ENCODE results near the gene ZNF790. TPM values are rescaled to one million over a fixed set of nuclear protein-coding genes. Genes with fewer than 3 reads are reported as not detected.

Gene ZNF790
- 1 to 10 TPM in 2 of 4 donors, under 1 TPM in 1, not detected in 1; 0.60 to 5.1 (median 4.8) TPM for total RNA-seq

GRCh38 chr19:36837906-36838783 lies at the start of gene ZNF790:
Gene ZNF790, minus strand, starts transcription at chr19:36838387. Its CDS starts 12,768 bp downstream, at chr19:36825619.
- 0 to 2% methylated on average over 6 to 41 of the region's 56 CpGs for WGBS, 2 donors (ENCODE audit: low coverage in 1 of 2)
- peak within 1 kb of the TSS; percentile 69 to 84 (median 74) for H3K4me3 ChIP-seq
- H3K27me3 ChIP-seq = no peaks in the 10 kb centered on the region
- peaks cover 30 to 36% of the 10 kb centered on the region in 2 donors for H3K9me3 ChIP-seq
- peaks cover 0 to 9% (median 9%) of the 10 kb centered on the region in 4 donors for H3K4me1 ChIP-seq
- in situ Hi-C loops (cut with MboI; ENCODE audit: low pct_ligation_motif_present in 1 of 4, low pct_unique_long_range_greater_than_20kb in 1 of 4, low sequenced_read_pairs in 3 of 4) = no loop called here
- peak within 1 kb of the TSS; percentile 89 to 92 (median 90) for H3K27ac ChIP-seq
- H3K36me3 ChIP-seq = peaks cover 0 to 24% (median 4%) of the 10 kb centered on the region in 4 donors
- peak in 2 of 3 donors; percentile 17 to 48 for TF ChIP-seq POLR2AphosphoS5 (IDR thresholded peaks at IDR 0.05)
- TF ChIP-seq CTCF (IDR thresholded peaks at IDR 0.05) = no peak
- peak; percentile 51 for TF ChIP-seq POLR2A (IDR thresholded peaks at IDR 0.05)
- TF ChIP-seq EP300 (IDR thresholded peaks at IDR 0.05; ENCODE audit: low read depth) = no peak
- DNase-seq = peak; percentile 88
- intact Hi-C loops (cut with DNase I; ENCODE audit: low total_unique reads) = no loop called here

DNA sequence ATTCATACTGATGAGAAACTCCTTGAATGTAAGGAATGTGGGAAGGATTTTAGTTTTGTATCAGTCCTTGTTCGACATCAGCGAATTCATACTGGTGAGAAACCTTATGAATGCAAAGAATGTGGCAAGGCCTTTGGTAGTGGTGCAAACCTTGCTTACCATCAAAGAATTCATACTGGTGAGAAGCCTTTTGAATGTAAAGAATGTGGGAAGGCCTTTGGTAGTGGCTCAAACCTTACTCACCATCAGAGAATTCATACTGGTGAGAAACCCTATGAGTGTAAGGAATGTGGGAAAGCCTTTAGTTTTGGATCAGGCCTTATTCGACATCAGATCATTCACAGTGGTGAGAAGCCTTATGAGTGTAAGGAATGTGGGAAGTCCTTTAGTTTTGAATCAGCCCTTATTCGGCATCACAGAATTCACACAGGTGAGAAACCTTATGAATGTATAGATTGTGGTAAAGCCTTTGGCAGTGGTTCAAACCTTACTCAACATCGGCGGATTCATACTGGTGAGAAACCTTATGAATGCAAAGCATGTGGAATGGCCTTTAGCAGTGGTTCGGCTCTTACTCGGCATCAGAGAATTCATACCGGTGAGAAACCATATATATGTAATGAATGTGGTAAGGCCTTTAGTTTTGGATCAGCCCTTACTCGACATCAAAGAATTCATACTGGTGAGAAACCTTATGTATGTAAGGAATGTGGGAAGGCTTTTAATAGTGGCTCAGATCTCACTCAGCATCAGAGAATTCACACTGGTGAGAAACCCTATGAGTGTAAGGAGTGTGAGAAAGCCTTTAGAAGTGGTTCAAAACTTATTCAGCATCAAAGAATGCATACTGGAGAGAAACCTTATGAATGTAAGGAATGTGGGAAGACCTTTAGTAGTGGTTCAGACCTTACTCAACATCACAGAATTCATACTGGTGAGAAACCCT lies 39.1 kb upstream of the ZNF790 start:
- TF ChIP-seq CTCF (IDR thresholded peaks at IDR 0.05) = no peak
- TF ChIP-seq POLR2AphosphoS5 (IDR thresholded peaks at IDR 0.05) = no peak
- no peak for TF ChIP-seq EP300 (IDR thresholded peaks at IDR 0.05; ENCODE audit: low read depth)
- TF ChIP-seq POLR2A (IDR thresholded peaks at IDR 0.05) = no peak
- Histone ChIP-seq H3K4me3 (no peak overlapping the region), H3K27me3 (no peaks in the 10 kb centered on the region), H3K36me3 (peaks cover 0 to 82% (median 34%) of the 10 kb centered on the region in 4 donors), H3K9me3 (peaks cover 92 to 100% of the 10 kb centered on the region in 2 donors), H3K27ac (no peak overlapping the region), H3K4me1 (no peaks in the 10 kb centered on the region)
- 98 to 99% methylated on average over 10 of the region's 10 CpGs for WGBS, 2 donors (ENCODE audit: low coverage in 1 of 2)
- DNase-seq = no peak
- in situ Hi-C loops (cut with MboI; ENCODE audit: low pct_ligation_motif_present in 1 of 4, low pct_unique_long_range_greater_than_20kb in 1 of 4, low sequenced_read_pairs in 3 of 4) (loop anchor here in 1 of 4 donors (10.0 kb wide), 1 partner anchor 62 kb away; no protein-coding TSS in a partner anchor), intact Hi-C loops (cut with DNase I; ENCODE audit: low total_unique reads) (no loop called here)

- in situ Hi-C loops (cut with MboI; ENCODE audit: low pct_ligation_motif_present in 1 of 4, low pct_unique_long_range_greater_than_20kb in 1 of 4, low sequenced_read_pairs in 3 of 4) (no loop called here), intact Hi-C loops (cut with DNase I; ENCODE audit: low total_unique reads) (no loop called here)
- H3K4me1 ChIP-seq = peaks cover 3 to 17% (median 10%) of the 10 kb centered on the region in 4 donors
- WGBS, 2 donors (ENCODE audit: low coverage in 1 of 2) = 90 to 99% methylated on average over 2 to 3 of the region's 3 CpGs
- peaks cover 0 to 41% (median 16%) of the 10 kb centered on the region in 4 donors for H3K36me3 ChIP-seq
- no peak overlapping the region for H3K4me3 ChIP-seq
- no peak for DNase-seq
- H3K27ac ChIP-seq = no peak overlapping the region
- H3K9me3 ChIP-seq = peaks cover 26% of the 10 kb centered on the region in 2 donors
- TF ChIP-seq CTCF (IDR thresholded peaks at IDR 0.05) = no peak
- TF ChIP-seq EP300 (IDR thresholded peaks at IDR 0.05; ENCODE audit: low read depth) = no peak
- TF ChIP-seq POLR2A (IDR thresholded peaks at IDR 0.05) = no peak
- no peak for TF ChIP-seq POLR2AphosphoS5 (IDR thresholded peaks at IDR 0.05)
- no peaks in the 10 kb centered on the region for H3K27me3 ChIP-seq
These were observed 13.7 kb upstream of the ZNF790 start for GRCh38 chr19:36851898-36852297.
